GM21367 (cell line): ENCODE measurements around the gene BMPR1A.

Source experiments
- ATAC-seq: cut with Tn5 transposase; IDR thresholded peaks from one replicate; pipeline ENCODE4 v1.9.1; 2021; ENCODE audit not compliant: unreplicated experiment

The BMPR1A gene

GRCh38 chr10:86981716-86982115 lies 225.3 kb downstream of the BMPR1A start:
- ATAC-seq: no peak
